Right cardiac atrium (tissue), 5 donors: ENCODE measurements around the gene MOK. TPM values are rescaled to one million over a fixed set of nuclear protein-coding genes. Genes with fewer than 3 reads are reported as not detected.
"Not testable (repeated sequence)": the region's sequence is repeated elsewhere in the genome, so short reads cannot be mapped to it uniquely, and the experiment has no call there.

Experiments used
- ATAC-seq, 2 donors: fragments of 200-7000 bp; cut with Tn5 transposase; one replicate each; pipeline versions ENCODE4 v1.8.0 to v1.9.1; 2020; ENCODE audit warnings: moderate library complexity in 2 of 2, mild to moderate bottlenecking in 1 of 2
- DNase-seq, 3 donors: peaks; one replicate each; pipeline ENCODE4 v3.0.0-alpha.2; 2020
- H3K27ac ChIP-seq: one replicate; pipeline ENCODE4 v1.5.1; 2013; ENCODE audit warnings: mild to moderate bottlenecking, low read length, control low read depth, moderate library complexity
- H3K27me3 ChIP-seq: one replicate; pipeline ENCODE4 v1.6.1; 2013; ENCODE audit not compliant: control insufficient read depth, insufficient read depth
- H3K4me1 ChIP-seq: one replicate; pipeline ENCODE4 v1.6.1; 2013; ENCODE audit warnings: low read length; ENCODE audit not compliant: control insufficient read depth, insufficient read depth
- H3K4me3 ChIP-seq: one replicate; pipeline ENCODE4 v1.5.1; 2013; ENCODE audit warnings: low read length, control low read depth
- H3K9me3 ChIP-seq: one replicate; pipeline ENCODE4 v1.6.1; 2013; ENCODE audit warnings: low read length; ENCODE audit not compliant: control insufficient read depth
- WGBS: extraction: QIAGEN DNeasy Blood & Tissue Kit; methylation state at CpG from one replicate; pipeline ENCODE4 v1.1.7; 2013; 5-methylcytosine and 5-hydroxymethylcytosine counted together
- intact Hi-C, 4 donors: fragments of 100-400 bp; cut with DNase I; formaldehyde crosslinking; loops; one replicate each; pipeline versions ENCODE4 v1.11.0 to v1.14.0; 2022 to 2023
- long read RNA-seq, 4 donors: library from polyadenylated mRNA; unstranded; transcript quantifications; one replicate each; pipeline ENCODE4 v2.0.0, GENCODE V29; 2020 to 2021
- polyA plus RNA-seq: library from polyadenylated mRNA; stranded (reverse); fragments of 200-250 nt; gene quantifications from one replicate; pipeline ENCODE4 v1.2.3, GENCODE V29; 2013
- total RNA-seq, 4 donors: library from RNA; stranded (reverse); fragmentation: NEBNext Ultra II Directional; extraction: Animal tissue kit (Norgen Biotek cat#: 25700); gene quantifications; one replicate each; pipeline ENCODE4 v1.2.1, GENCODE V29; 2021
- donor health status: healthy with polysubstance abuse.
- donor health status: DM: no; HTN: yes; CAD: no.
- donor health status: DM: no; HTN: no; CAD: no.
- donor health status: DM: no; HTN: yes; CAD: no; lungs with severe emphysema.
- donor health status: DM: yes; HTN: yes; CAD: no.

MOK gene, protein sequence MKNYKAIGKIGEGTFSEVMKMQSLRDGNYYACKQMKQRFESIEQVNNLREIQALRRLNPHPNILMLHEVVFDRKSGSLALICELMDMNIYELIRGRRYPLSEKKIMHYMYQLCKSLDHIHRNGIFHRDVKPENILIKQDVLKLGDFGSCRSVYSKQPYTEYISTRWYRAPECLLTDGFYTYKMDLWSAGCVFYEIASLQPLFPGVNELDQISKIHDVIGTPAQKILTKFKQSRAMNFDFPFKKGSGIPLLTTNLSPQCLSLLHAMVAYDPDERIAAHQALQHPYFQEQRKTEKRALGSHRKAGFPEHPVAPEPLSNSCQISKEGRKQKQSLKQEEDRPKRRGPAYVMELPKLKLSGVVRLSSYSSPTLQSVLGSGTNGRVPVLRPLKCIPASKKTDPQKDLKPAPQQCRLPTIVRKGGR
- total RNA-seq (10 to 100 TPM; 11.4 to 18.4 (median 13.5) TPM), polyA plus RNA-seq (13.9 TPM)
- long read RNA-seq, donor 1, partial matches to known transcripts = 1 of 6 reads
- long read RNA-seq, donor 1, other reads (novel, unspliced or antisense) = 3 of 6 reads
- long read RNA-seq, donor 2, partial matches to known transcripts = 1 of 5 reads
- long read RNA-seq, donor 2, other reads (novel, unspliced or antisense) = 4 of 5 reads
- long read RNA-seq, donor 3, partial matches to known transcripts = 4 of 29 reads
- long read RNA-seq, donor 3, other reads (novel, unspliced or antisense) = 21 of 29 reads
- long read RNA-seq, donor 4, partial matches to known transcripts = 0 of 1 reads
- long read RNA-seq, donor 4, other reads (novel, unspliced or antisense) = 1 of 1 reads

GRCh38 chr14:102304611-102305506, at the start of gene MOK:
MOK (minus strand) TSS chr14:102305164; CDS start chr14:102304968, 196 bp downstream.
- no peaks in the 10 kb centered on the region for H3K9me3 ChIP-seq
- no peaks in the 10 kb centered on the region for H3K27me3 ChIP-seq
- peak; percentile 98 for ATAC-seq
- no peaks in the 10 kb centered on the region for H3K4me1 ChIP-seq
- WGBS = under 1% methylated on average over 53 of the region's 53 CpGs
- intact Hi-C loops = no loop called here
- peak within 1 kb of the TSS; percentile 42 for H3K27ac ChIP-seq
- DNase-seq = peak; percentile 95 to 99 (median 98)
- peak within 1 kb of the TSS; percentile 90 for H3K4me3 ChIP-seq

DNA sequence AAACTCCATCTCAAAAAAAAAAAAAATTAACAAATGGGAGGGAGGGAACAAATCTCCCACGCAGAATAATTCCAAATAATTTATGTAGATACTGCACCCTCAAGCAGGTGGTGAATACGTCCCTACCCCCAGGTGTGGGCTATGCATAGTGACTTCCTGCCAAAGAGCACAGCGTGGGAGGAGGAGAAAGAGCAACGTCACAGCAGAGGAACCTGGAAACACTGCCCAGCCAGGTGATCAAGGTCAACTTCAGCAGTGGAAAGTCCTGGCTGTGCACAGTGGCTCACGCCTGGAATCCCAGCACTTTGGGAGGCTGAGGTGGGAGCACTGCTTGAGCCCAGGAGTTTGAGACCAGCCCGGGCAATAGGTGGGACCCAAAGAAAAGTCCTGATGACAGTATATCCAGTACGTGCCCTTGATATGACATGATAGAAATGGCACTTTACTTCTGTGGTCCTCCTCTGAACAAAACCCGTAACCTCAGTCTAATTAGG, 48.2 kb upstream of the MOK start:
- Histone ChIP-seq H3K27me3 (no peaks in the 10 kb centered on the region), H3K4me3 (no peak overlapping the region), H3K9me3 (no peaks in the 10 kb centered on the region), H3K4me1 (no peaks in the 10 kb centered on the region), H3K27ac (no peak overlapping the region)
- no peak for DNase-seq
- no peak for ATAC-seq
- whole genome bisulfite sequencing = 82% methylated on average over 8 of the region's 8 CpGs
- intact Hi-C loops = no loop called here

GRCh38 chr14:102352213-102352612, 47.2 kb upstream of the MOK start:
- no peaks in the 10 kb centered on the region for H3K4me1 ChIP-seq
- intact Hi-C loops = no loop called here
- ATAC-seq (no peak), DNase-seq (no peak)
- no peak overlapping the region for H3K27ac ChIP-seq
- H3K9me3 ChIP-seq = no peaks in the 10 kb centered on the region
- no peaks in the 10 kb centered on the region for H3K27me3 ChIP-seq
- WGBS = 72% methylated on average over 4 of the region's 4 CpGs
- H3K4me3 ChIP-seq = no peak overlapping the region

- H3K4me1 ChIP-seq, H3K27me3 ChIP-seq, DNase-seq, H3K9me3 ChIP-seq, H3K27ac ChIP-seq, intact Hi-C loops, H3K4me3 ChIP-seq: not testable (repeated sequence)
- ATAC-seq = peak; percentile 69 to 84
- 57% methylated on average over 9 of the region's 9 CpGs for WGBS
Observed at GRCh38 chr14:102351593-102351992, 46.6 kb upstream of the MOK start.

DNA sequence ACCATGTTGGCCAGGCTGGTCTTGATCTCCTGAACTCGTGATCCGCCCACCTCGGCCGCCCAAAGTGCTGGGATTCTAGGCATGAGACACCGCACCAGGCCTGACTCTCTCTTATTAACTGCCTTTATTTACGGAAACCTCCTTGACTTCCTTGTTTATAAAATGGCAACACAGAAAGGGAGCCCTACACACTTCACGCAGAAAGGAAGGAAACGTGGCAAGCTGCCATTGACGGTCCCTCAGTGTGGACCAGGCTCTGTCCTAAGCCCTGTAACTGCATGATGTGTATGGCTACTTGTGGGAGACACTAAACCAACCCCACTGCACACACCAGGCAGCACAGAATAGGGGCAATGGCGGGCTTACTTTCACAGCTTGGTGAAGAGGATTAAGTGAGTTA, 46.1 kb upstream of the MOK start:
- H3K9me3 ChIP-seq = no peaks in the 10 kb centered on the region
- peak; percentile 67 to 90 for ATAC-seq
- intact Hi-C loops = no loop called here
- no peaks in the 10 kb centered on the region for H3K27me3 ChIP-seq
- no peak overlapping the region for H3K4me3 ChIP-seq
- DNase-seq = peak; percentile 53 to 76 (median 73)
- H3K27ac ChIP-seq = peak overlapping the region; percentile 46
- WGBS = 66% methylated on average over 10 of the region's 10 CpGs
- no peaks in the 10 kb centered on the region for H3K4me1 ChIP-seq

DNA sequence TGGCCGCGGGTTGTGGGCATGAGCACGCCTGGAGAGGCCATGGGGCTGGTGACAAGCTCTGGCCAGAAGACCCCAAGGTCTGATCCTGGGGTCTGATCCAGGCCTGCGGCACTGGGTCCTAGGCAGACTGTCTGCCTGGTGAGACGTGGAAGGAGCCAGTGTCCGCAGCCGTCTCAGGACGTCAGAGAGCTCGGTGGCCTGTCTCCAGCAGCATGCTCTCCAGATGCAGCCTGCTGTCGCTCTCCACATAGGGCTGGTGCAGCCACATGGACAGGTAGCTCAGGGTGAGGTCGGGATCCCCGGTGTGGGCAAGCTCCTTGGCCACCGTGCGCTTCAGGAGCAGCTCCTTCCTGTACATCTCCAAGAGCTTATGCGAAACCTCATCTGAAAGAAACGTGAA, 43.4 kb upstream of the MOK start:
- Histone ChIP-seq H3K4me1 (no peaks in the 10 kb centered on the region), H3K27ac (no peak overlapping the region), H3K9me3 (no peaks in the 10 kb centered on the region), H3K4me3 (no peak overlapping the region), H3K27me3 (no peaks in the 10 kb centered on the region)
- DNase-seq = no peak
- intact Hi-C loops = no loop called here
- no peak for ATAC-seq
- WGBS = 88% methylated on average over 16 of the region's 16 CpGs

GRCh38 chr14:102346645-102347044, 41.7 kb upstream of the MOK start:
- Histone ChIP-seq H3K27me3 (no peaks in the 10 kb centered on the region), H3K27ac (no peak overlapping the region), H3K4me3 (no peak overlapping the region), H3K4me1 (no peaks in the 10 kb centered on the region), H3K9me3 (no peaks in the 10 kb centered on the region)
- DNase-seq (no peak), ATAC-seq (no peak)
- WGBS = 92% methylated on average over 4 of the region's 4 CpGs
- intact Hi-C loops = no loop called here

GRCh38 chr14:102345232-102345631, 40.3 kb upstream of the MOK start:
- no peaks in the 10 kb centered on the region for H3K9me3 ChIP-seq
- no peak overlapping the region for H3K4me3 ChIP-seq
- H3K27ac ChIP-seq = no peak overlapping the region
- H3K27me3 ChIP-seq = no peaks in the 10 kb centered on the region
- no peaks in the 10 kb centered on the region for H3K4me1 ChIP-seq
- intact Hi-C loops = no loop called here
- ATAC-seq (no peak), DNase-seq (no peak)
- WGBS = 81% methylated on average over 3 of the region's 3 CpGs

DNA sequence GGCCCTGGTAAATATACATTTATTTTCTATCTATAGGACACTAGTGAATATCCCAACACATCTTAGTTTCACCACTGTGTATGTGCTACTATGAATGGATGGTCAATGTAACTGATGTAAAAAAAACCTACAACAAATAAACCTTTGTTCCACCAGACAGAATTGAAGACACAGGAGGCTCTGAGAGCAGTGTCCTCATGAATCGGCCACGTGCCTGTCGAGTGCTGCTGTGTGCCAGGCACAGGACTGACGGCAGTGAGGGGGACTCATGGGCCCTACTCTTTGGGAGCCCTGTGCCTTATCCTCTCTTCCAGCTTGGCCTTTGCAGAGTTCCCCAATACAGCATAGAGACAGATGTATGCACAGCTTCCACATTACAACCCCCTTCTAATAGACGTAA, 39.5 kb upstream of the MOK start:
- ATAC-seq = no peak
- Histone ChIP-seq H3K4me3 (no peak overlapping the region), H3K27me3 (no peaks in the 10 kb centered on the region), H3K9me3 (no peaks in the 10 kb centered on the region), H3K27ac (no peak overlapping the region), H3K4me1 (no peaks in the 10 kb centered on the region)
- intact Hi-C loops = no loop called here
- 86% methylated on average over 5 of the region's 5 CpGs for WGBS
- no peak for DNase-seq

GRCh38 chr14:102344084-102344483, 39.1 kb upstream of the MOK start:
- WGBS = 86% methylated on average over 7 of the region's 7 CpGs
- H3K27ac ChIP-seq = no peak overlapping the region
- DNase-seq (no peak), ATAC-seq (no peak)
- H3K9me3 ChIP-seq = no peaks in the 10 kb centered on the region
- H3K27me3 ChIP-seq = no peaks in the 10 kb centered on the region
- no peaks in the 10 kb centered on the region for H3K4me1 ChIP-seq
- intact Hi-C loops = no loop called here
- H3K4me3 ChIP-seq = no peak overlapping the region
